Panc1 (cell line): ENCODE measurements around the gene RHEBL1. TPM values are rescaled to one million over a fixed set of nuclear protein-coding genes. Genes with fewer than 3 reads are reported as not detected.

Experiments
- ATAC-seq: fragments of 200-7000 bp; cut with Tn5 transposase; 2 replicates; pipeline ENCODE4 v1.9.1; 2020; ENCODE audit warnings: mild to moderate bottlenecking, moderate library complexity
- Bru-seq: library from RNA; stranded (reverse); fragments of 400-500 nt; gene quantifications from one replicate; lab custom pipeline; 2021; lab: Mats Ljungman, UMichigan
- BruChase-seq, 2 experiments: library from RNA; stranded (reverse); fragments of 400-500 nt; gene quantifications; one replicate each; lab custom pipeline; 2021; lab: Mats Ljungman, UMichigan
- BruUV-seq: library from RNA; stranded (reverse); fragments of 400-500 nt; replicated peaks from 2 replicates; lab custom pipeline; 2021; lab: Mats Ljungman, UMichigan
- CTCF ChIA-PET: fragments of 300-600 bp; sonication (Branson Sonifier 250); formaldehyde crosslinking; loops from one replicate; lab custom pipeline; 2022; ENCODE audit warnings: antibody characterized with exemption; lab: Charles Lee
- POLR2A ChIA-PET: fragments of 300-600 bp; sonication (Branson Sonifier 250); formaldehyde crosslinking; loops from one replicate; lab custom pipeline; 2022; ENCODE audit warnings: antibody characterized with exemption; lab: Charles Lee
- DNase-seq: peaks from one replicate; pipeline ENCODE4 v3.0.0-alpha.2; 2010; ENCODE audit warnings: low read depth, low spot score
- H3K27ac ChIP-seq: 2 replicates; pipeline ENCODE4 v1.5.1; 2011; ENCODE audit warnings: mild to moderate bottlenecking, low read length, inconsistent platforms
- H3K27me3 ChIP-seq: fragments of 200-500 bp; sonication (Bioruptor generic); 2 replicates; pipeline ENCODE4 v1.6.0; 2014; ENCODE audit warnings: low read length, inconsistent platforms; ENCODE audit not compliant: control insufficient read depth, insufficient read depth
- H3K36me3 ChIP-seq: fragments of 200-500 bp; sonication (Bioruptor generic); 2 replicates; pipeline ENCODE4 v1.5.1; 2014; ENCODE audit warnings: inconsistent platforms, mild to moderate bottlenecking, low read length, moderate library complexity; ENCODE audit not compliant: control insufficient read depth, insufficient read depth
- H3K4me1 ChIP-seq: 2 replicates; pipeline ENCODE4 v1.5.1; 2011; ENCODE audit warnings: inconsistent platforms, mild to moderate bottlenecking, low read length, moderate library complexity; ENCODE audit not compliant: control insufficient read depth, insufficient read depth
- H3K4me3 ChIP-seq, 2 experiments: 2 replicates each; pipeline ENCODE4 v1.5.1; 2011 to 2012; ENCODE audit warnings: low read depth in 2 of 2, low read length in 2 of 2, mild to moderate bottlenecking in 2 of 2, inconsistent platforms in 1 of 2, moderate library complexity in 1 of 2
- H3K9me3 ChIP-seq: fragments of 200-500 bp; sonication (Bioruptor generic); 2 replicates; pipeline ENCODE4 v1.5.1; 2014; ENCODE audit warnings: low read depth, mild to moderate bottlenecking, inconsistent platforms, low read length, moderate library complexity; ENCODE audit not compliant: control insufficient read depth, insufficient read depth
- CTCF ChIP-seq: fragments of 450-650 bp; IDR thresholded peaks from 2 replicates; pipeline ENCODE4 v1.5.1; 2017; ENCODE audit warnings: mild to moderate bottlenecking
- POLR2AphosphoS5 ChIP-seq: IDR thresholded peaks from 2 replicates; pipeline ENCODE4 v1.6.1; 2012; ENCODE audit warnings: mild to moderate bottlenecking, low read depth, low read length, moderate library complexity
- REST ChIP-seq, 2 experiments: IDR thresholded peaks; 2 replicates each; pipeline ENCODE4 v1.6.1; 2011 to 2012; ENCODE audit warnings: low read depth in 2 of 2, control low read depth in 1 of 2, low read length in 1 of 2, mild to moderate bottlenecking in 1 of 2, moderate library complexity in 1 of 2; ENCODE audit not compliant: insufficient read depth in 1 of 2
- SIN3A ChIP-seq: IDR thresholded peaks from 2 replicates; pipeline ENCODE4 v1.6.1; 2012; ENCODE audit warnings: low read depth, mild to moderate bottlenecking, low read length, moderate library complexity, borderline replicate concordance; ENCODE audit not compliant: insufficient read depth
- TCF7L2 ChIP-seq: IDR thresholded peaks from 2 replicates; pipeline ENCODE4 v1.6.1; 2011; ENCODE audit warnings: mild to moderate bottlenecking, low read depth, low read length, inconsistent platforms
- in situ Hi-C: cut with HindIII; loops from 2 replicates; pipeline ENCODE4 v1.10.0; 2016; ENCODE audit warnings: low sequenced_read_pairs, low pct_unique_long_range_greater_than_20kb
- intact Hi-C: fragments of 100-400 bp; cut with micrococcal nuclease; formaldehyde crosslinking; loops from one replicate; pipeline ENCODE4 v1.10.0; 2022; ENCODE audit not compliant: unreplicated experiment
- long read RNA-seq: library from polyadenylated mRNA; unstranded; transcript quantifications from one replicate; pipeline ENCODE4 v2.0.0, GENCODE V29; 2021; ENCODE audit not compliant: unreplicated experiment
- polyA plus RNA-seq: library from polyadenylated mRNA; unstranded; fragments of >200 nt; gene quantifications from one replicate; pipeline ENCODE4 v1.2.1, GENCODE V29; 2012; ENCODE audit warnings: missing spikeins; ENCODE audit not compliant: insufficient read length
- total RNA-seq: library from RNA; stranded (reverse); gene quantifications from one replicate; pipeline ENCODE4 v1.2.1, GENCODE V29; 2021; ENCODE audit not compliant: unreplicated experiment

RHEBL1 gene
- total RNA-seq (4.7 TPM), Bru-seq, nascent RNA (percentile 46 among the genes with signal in this experiment), BruChase-seq, experiment 1, labeled RNA remaining after a 2-hour chase (percentile 53 among the genes with signal in this experiment), BruChase-seq, experiment 2, labeled RNA remaining after a 6-hour chase (percentile 49 among the genes with signal in this experiment)
- polyA plus RNA-seq = 5.1 TPM
- long read RNA-seq, partial matches to known transcripts = 2 of 8 reads
- long read RNA-seq, other reads (novel, unspliced or antisense) = 2 of 8 reads

GRCh38 chr12:49069507-49070346 lies at the start of gene RHEBL1:
Gene RHEBL1, minus strand, starts transcription at chr12:49069979. Its CDS starts 194 bp downstream, at chr12:49069785.
- Histone ChIP-seq H3K4me1 (peaks cover 8% of the 10 kb centered on the region), H3K4me3 (peak within 1 kb of the TSS; percentile 71 to 97), H3K27ac (peak within 1 kb of the TSS; percentile 90), H3K36me3 (no peaks in the 10 kb centered on the region), H3K9me3 (no peaks in the 10 kb centered on the region), H3K27me3 (no peaks in the 10 kb centered on the region)
- POLR2A ChIA-PET = interaction anchor here (0.6 kb wide), 1 partner anchor 50 kb away, joined by 9 read pairs; no protein-coding TSS in a partner anchor
- no TSS peak for BruUV-seq
- ATAC-seq (peak; percentile 100), DNase-seq (peak; percentile 86)
- in situ Hi-C loops (no loop called here), intact Hi-C loops (no loop called here)
- TF ChIP-seq REST (IDR thresholded peaks at IDR 0.05; ENCODE audit: insufficient read depth in 1 of 2, low read depth in 2 of 2, low read length in 1 of 2) (no peak), TCF7L2 (peak; percentile 96), SIN3A (peak; percentile 77; the same call in 1 of the 2 replicates), POLR2AphosphoS5 (peak; percentile 52; the same call in 1 of the 2 replicates), CTCF (no peak)
- CTCF ChIA-PET = interaction anchor here (0.6 to 1.0 kb wide), 8 partner anchors 18 to 650 kb away, joined by 3 to 11 read pairs (median 4); no protein-coding TSS in a partner anchor

- intact Hi-C loops (no loop called here), in situ Hi-C loops (no loop called here)
- ChIA-PET POLR2A (no interaction called here), CTCF (interaction anchor here (0.6 to 1.4 kb wide), 5 partner anchors 8 to 47 kb away, joined by 3 to 6 read pairs (median 4); no protein-coding TSS in a partner anchor)
- ATAC-seq = peak; percentile 15
- no peaks in the 10 kb centered on the region; the same call in 1 of the 2 replicates for H3K36me3 ChIP-seq
- DNase-seq = no peak
- peaks cover 14% of the 10 kb centered on the region for H3K4me1 ChIP-seq
- H3K27ac ChIP-seq = peak overlapping the region; percentile 80
- no peaks in the 10 kb centered on the region for H3K27me3 ChIP-seq
- peak overlapping the region; percentile 92 for H3K4me3 ChIP-seq
- BruUV-seq = no TSS peak
- no peaks in the 10 kb centered on the region for H3K9me3 ChIP-seq
- no peak for TF ChIP-seq REST (IDR thresholded peaks at IDR 0.05; ENCODE audit: insufficient read depth in 1 of 2, low read depth in 2 of 2, low read length in 1 of 2)
- no peak for TF ChIP-seq TCF7L2
- no peak for TF ChIP-seq POLR2AphosphoS5
- TF ChIP-seq SIN3A = no peak
- no peak for TF ChIP-seq CTCF
These were observed 41.4 kb upstream of the RHEBL1 start for GRCh38 chr12:49111206-49111605.
